SK-N-SH treated with all-trans-retinoic acid at 6 μM for 48 hours (cell line): ENCODE data around the gene OSBPL3.
A peak's percentile ranks its signal among the peaks of the same experiment; 100 is the strongest.

Experiments used
- ATAC-seq: fragments of 200-7000 bp; cut with Tn5 transposase; 3 replicates; pipeline ENCODE4 v1.9.1; 2020; ENCODE audit warnings: mild to moderate bottlenecking, moderate library complexity
- ARNTL ChIP-seq: fragments of 450-650 bp; formaldehyde crosslinking; IDR thresholded peaks from 2 replicates; pipeline ENCODE4 v1.5.0; 2020; ENCODE audit warnings: low read depth, mild to moderate bottlenecking, moderate library complexity, borderline replicate concordance
- BACH2 ChIP-seq: fragments of 250-450 bp; sonication (Bioruptor Pico); IDR thresholded peaks from 2 replicates; pipeline ENCODE4 v1.9.0; 2021; ENCODE audit warnings: mild to moderate bottlenecking, borderline replicate concordance
- CSDC2 ChIP-seq: fragments of 250-450 bp; sonication (Bioruptor Pico); IDR thresholded peaks from 2 replicates; pipeline ENCODE4 v1.5.0; 2020; ENCODE audit warnings: mild to moderate bottlenecking, moderate library complexity
- CSRNP3 ChIP-seq: fragments of 250-450 bp; sonication (Bioruptor Pico); IDR thresholded peaks from 2 replicates; pipeline ENCODE4 v1.5.1; 2021; ENCODE audit warnings: mild to moderate bottlenecking, moderate library complexity
- GLIS3 ChIP-seq: fragments of 250-450 bp; sonication (Bioruptor Pico); IDR thresholded peaks from 2 replicates; pipeline ENCODE4 v1.5.0; 2020; ENCODE audit warnings: mild to moderate bottlenecking, moderate library complexity
- ISL1 ChIP-seq: fragments of 250-450 bp; sonication (Bioruptor Pico); IDR thresholded peaks from 2 replicates; pipeline ENCODE4 v2.1.2; 2022; ENCODE audit warnings: mild to moderate bottlenecking, moderate library complexity
- OSR1 ChIP-seq: fragments of 250-450 bp; sonication (Bioruptor Pico); IDR thresholded peaks from 2 replicates; pipeline ENCODE4 v1.8.0; 2022; ENCODE audit warnings: moderate library complexity, mild to moderate bottlenecking, inconsistent platforms
- PATZ1 ChIP-seq: fragments of 250-450 bp; sonication (Bioruptor Pico); IDR thresholded peaks from 2 replicates; pipeline ENCODE4 v1.8.0; 2020; ENCODE audit warnings: mild to moderate bottlenecking, moderate library complexity, borderline replicate concordance
- POU6F1 ChIP-seq: fragments of 250-450 bp; sonication (Bioruptor Pico); IDR thresholded peaks from 2 replicates; pipeline ENCODE4 v1.8.0; 2021; ENCODE audit warnings: low read depth, mild to moderate bottlenecking, moderate library complexity, borderline replicate concordance
- PPARA ChIP-seq: fragments of 250-450 bp; sonication (Bioruptor Pico); IDR thresholded peaks from 2 replicates; pipeline ENCODE4 v1.5.0; 2020; ENCODE audit warnings: mild to moderate bottlenecking, borderline replicate concordance
- RARB ChIP-seq: fragments of 250-450 bp; sonication (Bioruptor Pico); IDR thresholded peaks from 2 replicates; pipeline ENCODE4 v1.8.0; 2021; ENCODE audit warnings: mild to moderate bottlenecking, moderate library complexity
- SNAI2 ChIP-seq: fragments of 250-450 bp; sonication (Bioruptor Pico); IDR thresholded peaks from 2 replicates; pipeline ENCODE4 v1.5.0; 2020; ENCODE audit warnings: mild to moderate bottlenecking, moderate library complexity
- TCF4 ChIP-seq: fragments of 250-450 bp; sonication (Bioruptor Pico); IDR thresholded peaks from 2 replicates; pipeline ENCODE4 v1.8.0; 2021; ENCODE audit warnings: mild to moderate bottlenecking, moderate library complexity, borderline replicate concordance
- TOX ChIP-seq: fragments of 250-450 bp; sonication (Bioruptor Pico); IDR thresholded peaks from 2 replicates; pipeline ENCODE4 v1.8.0; 2021; ENCODE audit warnings: mild to moderate bottlenecking, moderate library complexity, borderline replicate concordance
- TSHZ2 ChIP-seq: fragments of 250-450 bp; sonication (Bioruptor Pico); IDR thresholded peaks from 2 replicates; pipeline ENCODE4 v1.5.0; 2020; ENCODE audit warnings: mild to moderate bottlenecking, moderate library complexity
- ZFP3 ChIP-seq: fragments of 250-450 bp; sonication (Bioruptor Pico); IDR thresholded peaks from 2 replicates; pipeline ENCODE4 v1.5.0; 2020; ENCODE audit warnings: mild to moderate bottlenecking, moderate library complexity
- ZFP30 ChIP-seq: fragments of 450-650 bp; formaldehyde crosslinking; IDR thresholded peaks from 2 replicates; pipeline ENCODE4 v1.5.0; 2022; ENCODE audit warnings: mild to moderate bottlenecking, moderate library complexity
- ZNF565 ChIP-seq: fragments of 450-650 bp; formaldehyde crosslinking; conservative IDR thresholded peaks from 2 replicates; pipeline ENCODE4 v1.5.0; 2020; ENCODE audit warnings: low read depth, mild to moderate bottlenecking, moderate library complexity
- ZNF8 ChIP-seq: fragments of 450-650 bp; formaldehyde crosslinking; IDR thresholded peaks from 2 replicates; pipeline ENCODE4 v1.5.0; 2020; ENCODE audit warnings: mild to moderate bottlenecking, moderate library complexity

OSBPL3 gene

GRCh38 chr7:24873944-24874343, 106.0 kb downstream of the OSBPL3 start:
- no peak for TF ChIP-seq BACH2 (CRISPR knock-in tag)
- TF ChIP-seq ZFP3 = no peak
- TF ChIP-seq SNAI2 (CRISPR knock-in tag) = no peak
- TF ChIP-seq POU6F1 (CRISPR knock-in tag) = no peak
- no peak for TF ChIP-seq ISL1 (CRISPR knock-in tag)
- no peak for TF ChIP-seq PATZ1
- TF ChIP-seq RARB = no peak
- TF ChIP-seq, all 23 proteins: peak for 0
- ATAC-seq = no peak

- no peak for ATAC-seq
- TF ChIP-seq PPARA (CRISPR knock-in tag) (no peak), OSR1 (CRISPR knock-in tag) (no peak), ZNF8 (CRISPR knock-in tag) (no peak), BACH2 (CRISPR knock-in tag) (no peak), PATZ1 (no peak), POU6F1 (CRISPR knock-in tag) (no peak), ARNTL (CRISPR knock-in tag) (no peak), TCF4 (CRISPR knock-in tag) (no peak)
These were observed 108.2 kb downstream of the OSBPL3 start for GRCh38 chr7:24871770-24872169.

- ATAC-seq = no peak
- TF ChIP-seq POU6F1 (CRISPR knock-in tag) (no peak), ZFP3 (no peak), RARB (no peak), TOX (CRISPR knock-in tag) (no peak), TSHZ2 (CRISPR knock-in tag) (no peak)
- TF ChIP-seq, all 23 proteins: peak for 0
These were observed 109.2 kb downstream of the OSBPL3 start for GRCh38 chr7:24870766-24871165.

GRCh38 chr7:24869572-24869971, 110.4 kb downstream of the OSBPL3 start:
- peak; percentile 40; the same call in 2 of the 3 replicates for ATAC-seq
- no peak for TF ChIP-seq TCF4 (CRISPR knock-in tag)
- no peak for TF ChIP-seq CSRNP3 (CRISPR knock-in tag)
- TF ChIP-seq RARB = no peak
- TF ChIP-seq SNAI2 (CRISPR knock-in tag) = no peak
- no peak for TF ChIP-seq ZFP30 (CRISPR knock-in tag)
- TF ChIP-seq ZNF8 (CRISPR knock-in tag) = no peak
- TF ChIP-seq GLIS3 = no peak
- TF ChIP-seq ZNF565 (CRISPR knock-in tag) = no peak
- TF ChIP-seq PPARA (CRISPR knock-in tag) = no peak
- no peak for TF ChIP-seq CSDC2 (CRISPR knock-in tag)
- no peak for TF ChIP-seq OSR1 (CRISPR knock-in tag)
- no peak for TF ChIP-seq POU6F1 (CRISPR knock-in tag)
- no peak for TF ChIP-seq BACH2 (CRISPR knock-in tag)
- TF ChIP-seq ARNTL (CRISPR knock-in tag) = no peak
- TF ChIP-seq ZFP3 = no peak
